Upper lobe of right lung (tissue), 1 donor: Measurements from ENCODE around the gene MAP3K7CL. TPM values are rescaled to one million over a fixed set of nuclear protein-coding genes. Genes with fewer than 3 reads are reported as not detected.

Experiments
- ATAC-seq: fragments of 200-7000 bp; cut with Tn5 transposase; one replicate; pipeline ENCODE4 v1.9.1; 2020; ENCODE audit warnings: mild to moderate bottlenecking, moderate library complexity
- DNase-seq: peaks from one replicate; pipeline ENCODE4 v3.0.0-alpha.2; 2020
- H3K27ac ChIP-seq: fragments of 200-600 bp; one replicate; pipeline ENCODE4 v1.8.0; 2022
- H3K27me3 ChIP-seq: fragments of 200-600 bp; one replicate; pipeline ENCODE4 v1.8.0; 2022; ENCODE audit warnings: mild to moderate bottlenecking
- H3K36me3 ChIP-seq: fragments of 200-600 bp; one replicate; pipeline ENCODE4 v1.8.0; 2022
- H3K4me1 ChIP-seq: fragments of 200-600 bp; one replicate; pipeline ENCODE4 v1.8.0; 2022
- H3K4me3 ChIP-seq: fragments of 200-600 bp; one replicate; pipeline ENCODE4 v1.8.0; 2022; ENCODE audit warnings: mild to moderate bottlenecking
- H3K9me3 ChIP-seq: fragments of 200-600 bp; one replicate; pipeline ENCODE4 v1.8.0; 2022
- CTCF ChIP-seq: fragments of 200-600 bp; IDR thresholded peaks from one replicate; pipeline ENCODE4 v1.8.0; 2022; ENCODE audit warnings: antibody characterized with exemption
- intact Hi-C: fragments of 100-400 bp; cut with DNase I; formaldehyde crosslinking; loops from one replicate; pipeline ENCODE4 v1.11.0; 2022
- total RNA-seq: library from RNA; stranded (reverse); fragmentation: NEBNext Ultra II Directional; extraction: Animal tissue kit (Norgen Biotek cat#: 25700); gene quantifications from one replicate; pipeline ENCODE4 v1.2.1, GENCODE V29; 2021
- donor health status: DM: no; HTN: yes; CAD: no; lungs with severe emphysema.

Gene MAP3K7CL
- total RNA-seq, 1 donor from 2014 or later = 7.6 TPM

DNA sequence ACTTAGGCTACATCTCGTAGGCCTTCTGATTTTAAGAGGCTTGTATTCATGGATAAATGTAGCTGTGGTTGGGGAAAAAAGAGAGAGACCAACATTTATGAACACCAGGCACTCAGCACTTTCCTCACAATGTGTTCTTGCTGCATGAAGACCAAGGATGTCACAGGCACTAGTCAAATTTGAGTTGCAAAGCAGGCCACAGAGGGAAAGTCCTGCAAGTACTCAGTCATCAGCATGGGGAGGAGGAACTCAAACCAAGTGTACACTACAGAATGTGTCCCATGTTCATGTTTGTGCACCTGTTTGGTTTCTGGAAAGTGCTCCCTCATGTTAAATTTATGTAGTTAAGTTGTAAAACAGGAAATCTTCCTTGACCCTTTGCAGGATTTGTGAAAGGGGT lies 8.7 kb upstream of the MAP3K7CL start:
- Histone ChIP-seq H3K4me1 (no peaks in the 10 kb centered on the region), H3K9me3 (no peaks in the 10 kb centered on the region), H3K4me3 (no peak overlapping the region), H3K27ac (no peak overlapping the region), H3K36me3 (no peaks in the 10 kb centered on the region), H3K27me3 (no peaks in the 10 kb centered on the region)
- ATAC-seq (no peak), DNase-seq (no peak)
- TF ChIP-seq CTCF = no peak
- intact Hi-C loops = loop anchor here (10.0 kb wide), 1 partner anchor 623 kb away; no protein-coding TSS in a partner anchor

DNA sequence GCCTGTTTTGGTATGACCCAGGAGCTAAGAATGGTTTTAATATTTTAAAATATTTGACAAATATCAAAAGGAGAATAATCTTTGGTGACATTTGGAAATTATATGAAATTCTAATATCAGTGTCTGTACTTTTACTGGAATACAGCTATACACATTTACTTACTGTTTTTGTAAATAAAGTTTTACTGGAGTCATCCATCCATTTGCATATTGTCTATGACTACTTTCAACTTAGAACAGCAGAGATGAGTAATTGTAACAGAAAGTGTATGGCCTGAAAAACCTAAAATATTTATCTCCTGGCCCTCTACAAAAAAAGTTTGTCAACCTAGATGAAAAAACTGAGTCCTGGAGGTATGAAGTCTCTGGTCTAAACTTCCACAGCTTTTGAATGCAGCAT lies 5.8 kb upstream of the MAP3K7CL start:
- Histone ChIP-seq H3K27me3 (no peaks in the 10 kb centered on the region), H3K9me3 (no peaks in the 10 kb centered on the region), H3K4me1 (no peaks in the 10 kb centered on the region), H3K27ac (no peak overlapping the region), H3K36me3 (no peaks in the 10 kb centered on the region), H3K4me3 (no peak overlapping the region)
- no peak for ATAC-seq
- no peak for TF ChIP-seq CTCF
- DNase-seq = no peak
- intact Hi-C loops = loop anchor here (10.0 kb wide), 1 partner anchor 620 kb away; no protein-coding TSS in a partner anchor

- Histone ChIP-seq H3K4me1 (no peaks in the 10 kb centered on the region), H3K9me3 (no peaks in the 10 kb centered on the region), H3K36me3 (no peaks in the 10 kb centered on the region), H3K27ac (no peak overlapping the region), H3K4me3 (no peak overlapping the region), H3K27me3 (no peaks in the 10 kb centered on the region)
- TF ChIP-seq CTCF = no peak
- ATAC-seq = no peak
- DNase-seq = no peak
- intact Hi-C loops = loop anchor here (10.0 kb wide), 1 partner anchor 620 kb away; no protein-coding TSS in a partner anchor
Measured at GRCh38 chr21:29125191-29125590, 5.3 kb upstream of the MAP3K7CL start.

GRCh38 chr21:29125979-29126378 lies 4.5 kb upstream of the MAP3K7CL start:
- no peaks in the 10 kb centered on the region for H3K4me1 ChIP-seq
- no peaks in the 10 kb centered on the region for H3K9me3 ChIP-seq
- ATAC-seq (no peak), DNase-seq (no peak)
- TF ChIP-seq CTCF = no peak
- no peaks in the 10 kb centered on the region for H3K36me3 ChIP-seq
- no peaks in the 10 kb centered on the region for H3K27me3 ChIP-seq
- intact Hi-C loops = loop anchor here (10.0 kb wide), 1 partner anchor 619 kb away; no protein-coding TSS in a partner anchor
- no peak overlapping the region for H3K4me3 ChIP-seq
- H3K27ac ChIP-seq = no peak overlapping the region

DNA sequence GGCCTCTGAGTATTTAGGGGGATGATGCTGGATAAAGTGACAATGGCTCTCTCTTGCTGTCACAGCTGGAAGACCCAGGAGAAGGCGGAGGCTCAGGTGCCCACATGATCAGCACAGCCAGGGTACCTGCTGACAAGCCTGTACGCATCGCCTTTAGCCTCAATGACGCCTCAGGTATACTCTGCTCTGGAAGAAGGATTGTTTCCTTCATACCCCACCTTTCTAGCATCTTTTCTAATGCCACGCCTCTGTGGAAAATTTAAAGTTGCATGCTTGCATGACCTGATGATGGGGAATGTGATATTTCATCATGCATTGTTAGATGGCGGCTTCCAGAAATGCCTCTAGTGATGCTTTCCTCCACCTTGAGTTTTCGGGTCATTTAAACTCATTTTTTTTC lies 2.8 kb downstream of the MAP3K7CL start:
- intact Hi-C loops = no loop called here
- Histone ChIP-seq H3K9me3 (no peaks in the 10 kb centered on the region), H3K36me3 (no peaks in the 10 kb centered on the region), H3K27me3 (no peaks in the 10 kb centered on the region), H3K27ac (no peak overlapping the region), H3K4me1 (no peaks in the 10 kb centered on the region), H3K4me3 (no peak overlapping the region)
- no peak for DNase-seq
- no peak for TF ChIP-seq CTCF
- ATAC-seq = no peak

GRCh38 chr21:29133796-29134195 lies 3.4 kb downstream of the MAP3K7CL start:
- intact Hi-C loops = no loop called here
- ATAC-seq (no peak), DNase-seq (no peak)
- Histone ChIP-seq H3K36me3 (no peaks in the 10 kb centered on the region), H3K4me1 (no peaks in the 10 kb centered on the region), H3K4me3 (no peak overlapping the region), H3K27ac (no peak overlapping the region), H3K27me3 (no peaks in the 10 kb centered on the region), H3K9me3 (no peaks in the 10 kb centered on the region)
- TF ChIP-seq CTCF = no peak
